HCT116 (cell line): ENCODE results near the gene MED25. TPM values are rescaled to one million over a fixed set of nuclear protein-coding genes. Genes with fewer than 3 reads are reported as not detected.

ENCODE experiments used
- ATAC-seq: fragments of 200-7000 bp; cut with Tn5 transposase; 2 replicates; pipeline ENCODE4 v1.9.1; 2020; ENCODE audit warnings: mild to moderate bottlenecking, moderate library complexity
- BruUV-seq: library from RNA; stranded (reverse); fragments of 400-500 nt; replicated peaks from 2 replicates; lab custom pipeline; 2021; lab: Mats Ljungman, UMichigan
- CTCF ChIA-PET: fragments of 300-600 bp; sonication (Branson Sonifier 250); formaldehyde crosslinking; loops from one replicate; lab custom pipeline; 2021; ENCODE audit warnings: antibody characterized with exemption; lab: Charles Lee
- POLR2A ChIA-PET: fragments of 300-600, 350-600 bp; sonication (Branson Sonifier 250); formaldehyde crosslinking; loops from one replicate; lab custom pipeline; 2021; ENCODE audit warnings: antibody characterized with exemption; lab: Charles Lee
- RAD21 ChIA-PET, 2 experiments: fragments of 300-600 bp; sonication (Branson Sonifier 250); formaldehyde crosslinking; loops; one replicate each; lab custom pipeline; 2023; ENCODE audit warnings: low total read pairs in 2 of 2; ENCODE audit not compliant: uncharacterized antibody in 2 of 2, unreplicated experiment in 2 of 2, low non-redundant PET in 1 of 2; lab: Charles Lee
- DNase-seq: peaks from one replicate; pipeline ENCODE4 v3.0.0-alpha.2; 2010; ENCODE audit warnings: low read depth, low spot score
- H2AFZ ChIP-seq: fragments of 200-600 bp; shearing (Covaris generic), sonication (generic); 2 replicates; pipeline ENCODE4 v1.6.1; 2017; ENCODE audit warnings: low read depth, mixed run types, mixed read lengths, antibody characterized with exemption, low read length; ENCODE audit not compliant: poor library complexity, severe bottlenecking
- H3K27ac ChIP-seq: 2 replicates; pipeline ENCODE4 v1.5.1; 2012; ENCODE audit warnings: low read depth, low read length
- H3K27me3 ChIP-seq: fragments of 200-600 bp; sonication (generic); 2 replicates; pipeline ENCODE4 v1.6.1; 2016; ENCODE audit warnings: mixed run types, low read length, mixed read lengths; ENCODE audit not compliant: insufficient read depth
- H3K36me3 ChIP-seq, 2 experiments: fragments of 200-500 bp in 1 of 2; fragments of 200-600 bp in 1 of 2; sonication (Bioruptor generic) in 1 of 2; sonication (generic) in 1 of 2; 2 replicates each; pipeline versions ENCODE4 v1.5.1 to v1.6.1; 2014 to 2016; ENCODE audit warnings: low read length in 2 of 2, inconsistent platforms in 1 of 2, mixed read lengths in 1 of 2, mixed run types in 1 of 2; ENCODE audit not compliant: insufficient read depth in 2 of 2, control insufficient read depth in 1 of 2
- H3K4me1 ChIP-seq, 2 experiments: fragments of 200-600 bp in 1 of 2; sonication (generic) in 1 of 2; 2 replicates each; pipeline versions ENCODE4 v1.5.1 to v1.6.1; 2012 to 2017; ENCODE audit warnings: low read length in 2 of 2, inconsistent platforms in 1 of 2, mild to moderate bottlenecking in 1 of 2, mixed read lengths in 1 of 2, mixed run types in 1 of 2, moderate library complexity in 1 of 2; ENCODE audit not compliant: insufficient read depth in 2 of 2, control insufficient read depth in 1 of 2
- H3K4me2 ChIP-seq: fragments of 200-600 bp; sonication (generic); 2 replicates; pipeline ENCODE4 v1.6.1; 2017; ENCODE audit warnings: mixed run types, low read length, mixed read lengths
- H3K4me3 ChIP-seq, 2 experiments: fragments of 200-600 bp in 1 of 2; sonication (generic) in 1 of 2; replicated peaks in 1 of 2; 2 replicates each; pipeline ENCODE4 v1.5.1; 2011 to 2016; ENCODE audit warnings: low read length in 2 of 2, control low read depth in 1 of 2, low read depth in 1 of 2, mild to moderate bottlenecking in 1 of 2, mixed read lengths in 1 of 2, mixed run types in 1 of 2
- H3K79me2 ChIP-seq: fragments of 200-600 bp; sonication (generic); 2 replicates; pipeline ENCODE4 v1.6.1; 2017; ENCODE audit warnings: mild to moderate bottlenecking, mixed run types, low read length, moderate library complexity, mixed read lengths; ENCODE audit not compliant: insufficient read depth
- H3K9ac ChIP-seq: fragments of 200-600 bp; sonication (generic); 2 replicates; pipeline ENCODE4 v1.6.1; 2016; ENCODE audit warnings: low read length, mixed read lengths
- H3K9me2 ChIP-seq: fragments of 200-600 bp; sonication (generic), shearing (Covaris generic); 2 replicates; pipeline ENCODE4 v1.6.1; 2017; ENCODE audit warnings: mixed run types, mild to moderate bottlenecking, moderate library complexity; ENCODE audit not compliant: insufficient read depth
- H3K9me3 ChIP-seq, 2 experiments: fragments of 200-500 bp in 1 of 2; fragments of 200-600 bp in 1 of 2; sonication (Bioruptor generic) in 1 of 2; sonication (generic) in 1 of 2; 2 replicates each; pipeline ENCODE4 v1.6.1; 2014 to 2017; ENCODE audit warnings: low read length in 2 of 2, mixed read lengths in 2 of 2, inconsistent platforms in 1 of 2, low read depth in 1 of 2, mild to moderate bottlenecking in 1 of 2, mixed run types in 1 of 2, moderate library complexity in 1 of 2; ENCODE audit not compliant: control insufficient read depth in 1 of 2, insufficient read depth in 1 of 2
- H4K20me1 ChIP-seq: fragments of 200-600 bp; sonication (generic), shearing (Covaris generic); 2 replicates; pipeline ENCODE4 v1.6.1; 2017; ENCODE audit warnings: mixed run types, mild to moderate bottlenecking, moderate library complexity; ENCODE audit not compliant: insufficient read depth
- EZH2 ChIP-seq: fragments of 200-600 bp; sonication (generic); IDR thresholded peaks from 2 replicates; pipeline ENCODE4 v1.6.1; 2017; ENCODE audit warnings: antibody characterized with exemption, mixed run types
- EZH2phosphoT487 ChIP-seq: fragments of 200-600 bp; IDR thresholded peaks from 2 replicates; pipeline ENCODE4 v1.6.1; 2018; ENCODE audit warnings: antibody characterized with exemption, borderline replicate concordance
- FOSL1 ChIP-seq: IDR thresholded peaks from 2 replicates; pipeline ENCODE4 v1.6.1; 2012; ENCODE audit warnings: low read depth
- POLR2A ChIP-seq: IDR thresholded peaks from 2 replicates; pipeline ENCODE4 v1.7.0; 2011; ENCODE audit warnings: borderline replicate concordance; ENCODE audit not compliant: insufficient read depth, insufficient read length; ENCODE audit errors: extremely low read depth
- SRF ChIP-seq: IDR thresholded peaks from 2 replicates; pipeline ENCODE4 v1.6.1; 2012; ENCODE audit warnings: low read depth
- TCF7L2 ChIP-seq: IDR thresholded peaks from 2 replicates; pipeline ENCODE4 v1.7.0; 2011; ENCODE audit warnings: borderline replicate concordance, inconsistent platforms; ENCODE audit not compliant: insufficient read depth, insufficient read length; ENCODE audit errors: extremely low read depth
- ZFX ChIP-seq: fragments of 450-650 bp; IDR thresholded peaks from 2 replicates; pipeline ENCODE4 v1.6.1; 2017
- intact Hi-C: fragments of 100-400 bp; cut with micrococcal nuclease; formaldehyde crosslinking; loops from 2 replicates; pipeline ENCODE4 v1.10.0; 2022
- total RNA-seq: library from RNA; stranded (reverse); gene quantifications from one replicate; pipeline ENCODE4 v1.2.1, GENCODE V29; 2021; ENCODE audit not compliant: unreplicated experiment
- TF ChIP-seq, protein P1 (sequence below): IDR thresholded peaks from 2 replicates; pipeline ENCODE4 v1.6.1; 2011; ENCODE audit warnings: mild to moderate bottlenecking, low read length, moderate library complexity; ENCODE audit not compliant: insufficient replicate concordance; ENCODE audit errors: extremely low read depth
- TF ChIP-seq, protein P2 (sequence below): IDR thresholded peaks from 2 replicates; pipeline ENCODE4 v1.6.1; 2012
- TF ChIP-seq, protein P3 (sequence below): IDR thresholded peaks from 2 replicates; pipeline ENCODE4 v1.6.1; 2012

MED25 gene
- total RNA-seq, 1 experiment from 2014 or later: 77.7 TPM

DNA sequence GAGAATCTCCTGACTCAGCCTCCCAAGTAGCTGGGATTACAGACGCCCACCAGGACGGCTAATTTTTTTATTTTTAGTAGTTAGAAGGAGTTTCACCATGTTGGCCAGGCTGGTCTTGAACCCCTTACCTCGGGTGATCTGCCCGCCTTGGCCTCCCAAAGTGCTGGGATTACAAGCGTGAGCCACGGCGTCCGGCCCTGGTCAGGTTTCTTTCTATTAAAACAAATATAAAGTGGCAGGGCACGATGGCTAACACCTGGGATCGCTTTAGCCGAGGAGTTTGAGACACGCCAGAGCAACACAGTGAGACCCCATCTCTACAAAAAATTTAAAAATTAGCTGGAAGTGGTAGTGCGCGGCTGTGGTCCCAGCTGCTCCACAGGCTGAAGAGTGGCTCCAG, 1.5 kb upstream of the MED25 start:
- RAD21 ChIA-PET: no interaction called here
- H2AFZ ChIP-seq: peak overlapping the region; percentile 75
- H3K9ac ChIP-seq: no peak overlapping the region
- peaks cover 20 to 37% of the 10 kb centered on the region in 2 experiments for H3K4me1 ChIP-seq
- H3K9me2 ChIP-seq: no peaks in the 10 kb centered on the region
- intact Hi-C loops: no loop called here
- H3K9me3 ChIP-seq: no peaks in the 10 kb centered on the region
- CTCF ChIA-PET: no interaction called here
- no TSS peak for BruUV-seq
- peak overlapping the region; percentile 83; the same call in 1 of the 2 replicates for H3K27ac ChIP-seq
- DNase-seq: no peak
- no peak overlapping the region for H3K4me3 ChIP-seq
- peak overlapping the region; percentile 85; the same call in 1 of the 2 replicates for H3K4me2 ChIP-seq
- 0 out of 4 replicates have a peak, but pooled peaks cover 0 to 7% of the 10 kb centered on the region in 2 experiments for H3K36me3 ChIP-seq
- ATAC-seq: no peak
- H4K20me1 ChIP-seq: no peaks in the 10 kb centered on the region
- TF ChIP-seq, protein P1, sequence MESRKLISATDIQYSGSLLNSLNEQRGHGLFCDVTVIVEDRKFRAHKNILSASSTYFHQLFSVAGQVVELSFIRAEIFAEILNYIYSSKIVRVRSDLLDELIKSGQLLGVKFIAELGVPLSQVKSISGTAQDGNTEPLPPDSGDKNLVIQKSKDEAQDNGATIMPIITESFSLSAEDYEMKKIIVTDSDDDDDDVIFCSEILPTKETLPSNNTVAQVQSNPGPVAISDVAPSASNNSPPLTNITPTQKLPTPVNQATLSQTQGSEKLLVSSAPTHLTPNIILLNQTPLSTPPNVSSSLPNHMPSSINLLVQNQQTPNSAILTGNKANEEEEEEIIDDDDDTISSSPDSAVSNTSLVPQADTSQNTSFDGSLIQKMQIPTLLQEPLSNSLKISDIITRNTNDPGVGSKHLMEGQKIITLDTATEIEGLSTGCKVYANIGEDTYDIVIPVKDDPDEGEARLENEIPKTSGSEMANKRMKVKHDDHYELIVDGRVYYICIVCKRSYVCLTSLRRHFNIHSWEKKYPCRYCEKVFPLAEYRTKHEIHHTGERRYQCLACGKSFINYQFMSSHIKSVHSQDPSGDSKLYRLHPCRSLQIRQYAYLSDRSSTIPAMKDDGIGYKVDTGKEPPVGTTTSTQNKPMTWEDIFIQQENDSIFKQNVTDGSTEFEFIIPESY: no peak
- TF ChIP-seq ZFX (no peak), TCF7L2 (no peak), SRF (no peak), FOSL1 (no peak), EZH2phosphoT487 (no peak), POLR2A (no peak), EZH2 (no peak)
- TF ChIP-seq, protein P2, sequence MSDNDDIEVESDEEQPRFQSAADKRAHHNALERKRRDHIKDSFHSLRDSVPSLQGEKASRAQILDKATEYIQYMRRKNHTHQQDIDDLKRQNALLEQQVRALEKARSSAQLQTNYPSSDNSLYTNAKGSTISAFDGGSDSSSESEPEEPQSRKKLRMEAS: no peak
- TF ChIP-seq, protein P3, sequence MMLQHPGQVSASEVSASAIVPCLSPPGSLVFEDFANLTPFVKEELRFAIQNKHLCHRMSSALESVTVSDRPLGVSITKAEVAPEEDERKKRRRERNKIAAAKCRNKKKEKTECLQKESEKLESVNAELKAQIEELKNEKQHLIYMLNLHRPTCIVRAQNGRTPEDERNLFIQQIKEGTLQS: no peak
- H3K27me3 ChIP-seq: no peaks in the 10 kb centered on the region
- POLR2A ChIA-PET: no interaction called here
- H3K79me2 ChIP-seq: peaks cover 31% of the 10 kb centered on the region
